DND-41 (cell line): ENCODE data around the gene NUMA1.

Experiments
- ATAC-seq: fragments of 200-7000 bp; cut with Tn5 transposase; 3 replicates; pipeline ENCODE4 v1.9.1; 2021; ENCODE audit warnings: low read depth; ENCODE audit not compliant: insufficient read depth
- DNase-seq: peaks from one replicate; pipeline ENCODE4 v3.0.0-alpha.2; 2020
- H2AFZ ChIP-seq: 2 replicates; pipeline ENCODE4 v1.6.0; 2012; ENCODE audit warnings: low read depth, low read length
- H3K27ac ChIP-seq: 2 replicates; pipeline ENCODE4 v1.5.1; 2012; ENCODE audit warnings: low read length, inconsistent platforms
- H3K27me3 ChIP-seq: fragments of 200-600 bp; sonication (generic); 2 replicates; pipeline ENCODE4 v1.6.0; 2012; ENCODE audit warnings: low read length, mild to moderate bottlenecking, inconsistent platforms; ENCODE audit not compliant: insufficient read depth, poor library complexity
- H3K36me3 ChIP-seq: 2 replicates; pipeline ENCODE4 v1.5.1; 2012; ENCODE audit warnings: low read length, inconsistent platforms; ENCODE audit not compliant: insufficient read depth
- H3K4me1 ChIP-seq: 2 replicates; pipeline ENCODE4 v1.5.1; 2012; ENCODE audit warnings: mild to moderate bottlenecking, low read length; ENCODE audit not compliant: insufficient read depth
- H3K4me2 ChIP-seq: 2 replicates; pipeline ENCODE4 v1.6.0; 2012; ENCODE audit warnings: mild to moderate bottlenecking, moderate library complexity, low read length, inconsistent platforms; ENCODE audit not compliant: insufficient read depth
- H3K4me3 ChIP-seq, 2 experiments: fragments of 200-600 bp in 1 of 2; shearing (Covaris generic) in 1 of 2; 2 replicates each; pipeline ENCODE4 v1.5.1; 2012 to 2016; ENCODE audit warnings: inconsistent platforms in 2 of 2, low read length in 2 of 2, mild to moderate bottlenecking in 2 of 2, low read depth in 1 of 2, moderate library complexity in 1 of 2
- H3K79me2 ChIP-seq: 2 replicates; pipeline ENCODE4 v1.6.0; 2012; ENCODE audit warnings: low read length, inconsistent platforms; ENCODE audit not compliant: insufficient read depth
- H3K9ac ChIP-seq: 2 replicates; pipeline ENCODE4 v1.6.0; 2012; ENCODE audit warnings: low read depth, mild to moderate bottlenecking, inconsistent platforms, low read length, moderate library complexity
- H3K9me3 ChIP-seq: 2 replicates; pipeline ENCODE4 v1.5.1; 2012; ENCODE audit warnings: low read length, moderate library complexity, mild to moderate bottlenecking, inconsistent platforms; ENCODE audit not compliant: insufficient read depth, severe bottlenecking
- H4K20me1 ChIP-seq: 2 replicates; pipeline ENCODE4 v1.6.0; 2012; ENCODE audit warnings: low read length; ENCODE audit not compliant: insufficient read depth
- EZH2 ChIP-seq: IDR thresholded peaks from 3 replicates; pipeline ENCODE4 v1.6.1; 2012; ENCODE audit warnings: borderline replicate concordance, low read depth, mild to moderate bottlenecking, moderate library complexity, low read length, inconsistent platforms; ENCODE audit not compliant: severe bottlenecking
- TF ChIP-seq, protein P1 (sequence below): IDR thresholded peaks from 2 replicates; pipeline ENCODE4 v1.5.1; 2012; ENCODE audit warnings: borderline replicate concordance, low read length, moderate library complexity, mild to moderate bottlenecking; ENCODE audit not compliant: poor library complexity, severe bottlenecking; ENCODE audit errors: extremely low read depth

NUMA1 gene

GRCh38 chr11:72084965-72085364, 4.6 kb upstream of the NUMA1 start:
- no peaks in the 10 kb centered on the region for H3K27me3 ChIP-seq
- peaks cover 27% of the 10 kb centered on the region for H3K36me3 ChIP-seq
- 0 out of 2 replicates have a peak, but pooled peaks cover under 1% of the 10 kb centered on the region for H4K20me1 ChIP-seq
- DNase-seq (no peak), ATAC-seq (no peak)
- no peak overlapping the region for H3K9ac ChIP-seq
- peaks cover 3% of the 10 kb centered on the region for H3K79me2 ChIP-seq
- H3K9me3 ChIP-seq, result no peaks in the 10 kb centered on the region
- H3K4me1 ChIP-seq, result peaks cover 14% of the 10 kb centered on the region
- no peak overlapping the region for H3K4me2 ChIP-seq
- no peak overlapping the region for H2AFZ ChIP-seq
- TF ChIP-seq, protein P1, sequence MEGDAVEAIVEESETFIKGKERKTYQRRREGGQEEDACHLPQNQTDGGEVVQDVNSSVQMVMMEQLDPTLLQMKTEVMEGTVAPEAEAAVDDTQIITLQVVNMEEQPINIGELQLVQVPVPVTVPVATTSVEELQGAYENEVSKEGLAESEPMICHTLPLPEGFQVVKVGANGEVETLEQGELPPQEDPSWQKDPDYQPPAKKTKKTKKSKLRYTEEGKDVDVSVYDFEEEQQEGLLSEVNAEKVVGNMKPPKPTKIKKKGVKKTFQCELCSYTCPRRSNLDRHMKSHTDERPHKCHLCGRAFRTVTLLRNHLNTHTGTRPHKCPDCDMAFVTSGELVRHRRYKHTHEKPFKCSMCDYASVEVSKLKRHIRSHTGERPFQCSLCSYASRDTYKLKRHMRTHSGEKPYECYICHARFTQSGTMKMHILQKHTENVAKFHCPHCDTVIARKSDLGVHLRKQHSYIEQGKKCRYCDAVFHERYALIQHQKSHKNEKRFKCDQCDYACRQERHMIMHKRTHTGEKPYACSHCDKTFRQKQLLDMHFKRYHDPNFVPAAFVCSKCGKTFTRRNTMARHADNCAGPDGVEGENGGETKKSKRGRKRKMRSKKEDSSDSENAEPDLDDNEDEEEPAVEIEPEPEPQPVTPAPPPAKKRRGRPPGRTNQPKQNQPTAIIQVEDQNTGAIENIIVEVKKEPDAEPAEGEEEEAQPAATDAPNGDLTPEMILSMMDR, result no peak
- no peak for TF ChIP-seq EZH2
- H3K27ac ChIP-seq, result no peak overlapping the region
- no peak overlapping the region for H3K4me3 ChIP-seq

DNA sequence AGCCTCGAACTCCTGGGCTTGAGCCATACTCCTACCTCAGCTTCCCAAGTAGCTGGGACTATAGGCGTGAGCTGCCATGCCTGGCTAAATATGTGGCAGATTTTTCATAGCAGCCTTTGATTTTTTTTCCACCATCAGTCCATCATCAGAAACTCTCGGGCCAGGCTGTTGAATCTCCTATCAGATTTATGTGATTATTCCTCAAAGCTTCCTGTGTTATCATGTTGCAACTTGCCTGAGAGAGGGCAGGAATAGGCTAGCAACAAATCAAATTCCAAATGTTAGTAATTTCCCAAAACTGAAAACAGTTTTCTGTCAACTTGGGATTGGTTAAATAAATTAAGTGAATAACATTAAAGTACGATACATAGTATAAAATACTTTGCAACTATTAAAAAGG, 3.7 kb upstream of the NUMA1 start:
- peaks cover 21% of the 10 kb centered on the region for H3K4me1 ChIP-seq
- no peak for DNase-seq
- no peak overlapping the region for H3K9ac ChIP-seq
- H3K36me3 ChIP-seq, result peaks cover 18% of the 10 kb centered on the region
- no peak overlapping the region for H3K4me3 ChIP-seq
- H3K27me3 ChIP-seq, result no peaks in the 10 kb centered on the region
- ATAC-seq, result no peak
- no peak overlapping the region for H3K27ac ChIP-seq
- no peak overlapping the region for H2AFZ ChIP-seq
- H3K79me2 ChIP-seq, result peaks cover 12% of the 10 kb centered on the region
- peaks cover 8% of the 10 kb centered on the region; the same call in 1 of the 2 replicates for H4K20me1 ChIP-seq
- no peak overlapping the region for H3K4me2 ChIP-seq
- H3K9me3 ChIP-seq, result no peaks in the 10 kb centered on the region
- TF ChIP-seq, protein P1, result no peak
- TF ChIP-seq EZH2, result no peak

GRCh38 chr11:72083414-72083813, 3.1 kb upstream of the NUMA1 start:
- Histone ChIP-seq H3K9me3 (no peaks in the 10 kb centered on the region), H3K36me3 (peaks cover 16% of the 10 kb centered on the region), H3K9ac (no peak overlapping the region), H4K20me1 (peaks cover 14% of the 10 kb centered on the region), H3K4me2 (no peak overlapping the region), H3K27ac (no peak overlapping the region), H3K4me3 (no peak overlapping the region), H2AFZ (no peak overlapping the region), H3K27me3 (no peaks in the 10 kb centered on the region), H3K79me2 (peaks cover 19% of the 10 kb centered on the region), H3K4me1 (peaks cover 28% of the 10 kb centered on the region)
- DNase-seq, result no peak
- TF ChIP-seq, protein P1, result no peak
- no peak for TF ChIP-seq EZH2
- ATAC-seq, result no peak
